ENCODE data around the gene RANBP17.

DNA sequence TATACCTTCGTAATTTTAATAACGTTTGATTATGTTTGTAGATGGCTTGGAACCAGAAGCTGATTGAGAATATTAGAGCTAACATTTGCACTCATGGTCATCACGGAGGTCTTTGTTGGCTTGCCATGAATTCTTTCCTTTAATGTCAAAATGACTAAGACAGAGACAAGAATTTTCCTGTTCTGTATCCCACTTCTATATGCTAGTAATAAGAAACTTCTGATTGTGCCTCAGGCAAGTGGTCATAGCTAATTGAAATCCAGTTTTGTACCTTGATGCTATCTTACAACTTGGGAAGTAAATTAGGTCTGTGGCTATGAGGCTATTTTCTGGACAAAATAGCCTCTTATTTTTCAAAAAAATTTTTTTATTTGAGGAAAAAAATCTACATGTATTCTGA, 167.6 kb downstream of the RANBP17 start:
- TF ChIP-seq, protein P1, sequence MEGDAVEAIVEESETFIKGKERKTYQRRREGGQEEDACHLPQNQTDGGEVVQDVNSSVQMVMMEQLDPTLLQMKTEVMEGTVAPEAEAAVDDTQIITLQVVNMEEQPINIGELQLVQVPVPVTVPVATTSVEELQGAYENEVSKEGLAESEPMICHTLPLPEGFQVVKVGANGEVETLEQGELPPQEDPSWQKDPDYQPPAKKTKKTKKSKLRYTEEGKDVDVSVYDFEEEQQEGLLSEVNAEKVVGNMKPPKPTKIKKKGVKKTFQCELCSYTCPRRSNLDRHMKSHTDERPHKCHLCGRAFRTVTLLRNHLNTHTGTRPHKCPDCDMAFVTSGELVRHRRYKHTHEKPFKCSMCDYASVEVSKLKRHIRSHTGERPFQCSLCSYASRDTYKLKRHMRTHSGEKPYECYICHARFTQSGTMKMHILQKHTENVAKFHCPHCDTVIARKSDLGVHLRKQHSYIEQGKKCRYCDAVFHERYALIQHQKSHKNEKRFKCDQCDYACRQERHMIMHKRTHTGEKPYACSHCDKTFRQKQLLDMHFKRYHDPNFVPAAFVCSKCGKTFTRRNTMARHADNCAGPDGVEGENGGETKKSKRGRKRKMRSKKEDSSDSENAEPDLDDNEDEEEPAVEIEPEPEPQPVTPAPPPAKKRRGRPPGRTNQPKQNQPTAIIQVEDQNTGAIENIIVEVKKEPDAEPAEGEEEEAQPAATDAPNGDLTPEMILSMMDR (IDR thresholded peaks at IDR 0.05; ENCODE audit: low read depth, low read length), result no peak
- no peak for TF ChIP-seq EZH2phosphoT487 (IDR thresholded peaks at IDR 0.05; ENCODE audit: low read depth)

All from OCI-LY3 (cell line).